GM19023 (cell line): ENCODE measurements around the gene F7.
"Not testable (repeated sequence)": the region's sequence is repeated elsewhere in the genome, so short reads cannot be mapped to it uniquely, and the experiment has no call there.

ENCODE experiments used
- ATAC-seq: cut with Tn5 transposase; IDR thresholded peaks from one replicate; pipeline ENCODE4 v1.9.1; 2021; ENCODE audit warnings: mild to moderate bottlenecking, moderate library complexity; ENCODE audit not compliant: unreplicated experiment

The F7 gene

GRCh38 chr13:113098162-113098732, 7.3 kb upstream of the F7 start:
- ATAC-seq: no peak

- no peak for ATAC-seq
These were observed 6.4 kb upstream of the F7 start for GRCh38 chr13:113099142-113099541.

DNA sequence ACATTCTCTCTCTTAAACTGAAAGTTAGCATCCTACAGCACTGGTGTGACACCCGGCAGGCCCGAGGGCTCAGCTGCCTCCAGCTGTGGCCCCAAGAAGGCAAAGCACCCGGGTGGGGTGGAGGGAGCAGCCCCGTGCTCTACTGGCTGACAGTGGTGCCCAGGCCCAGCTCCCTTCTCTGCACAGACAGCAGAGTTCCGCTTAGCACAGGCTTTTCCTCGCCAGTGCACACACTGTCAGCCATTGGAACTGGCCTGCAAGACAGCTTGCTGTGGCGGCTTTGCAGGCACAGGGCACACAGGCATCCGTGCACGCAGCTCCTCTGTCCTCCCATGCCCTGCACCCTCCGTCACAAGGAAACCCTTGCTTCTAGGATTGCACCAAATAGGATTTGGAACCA, 3.3 kb upstream of the F7 start:
- ATAC-seq: not testable (repeated sequence)

- no peak for ATAC-seq
These were observed 2.9 kb upstream of the F7 start for GRCh38 chr13:113102727-113103126.

DNA sequence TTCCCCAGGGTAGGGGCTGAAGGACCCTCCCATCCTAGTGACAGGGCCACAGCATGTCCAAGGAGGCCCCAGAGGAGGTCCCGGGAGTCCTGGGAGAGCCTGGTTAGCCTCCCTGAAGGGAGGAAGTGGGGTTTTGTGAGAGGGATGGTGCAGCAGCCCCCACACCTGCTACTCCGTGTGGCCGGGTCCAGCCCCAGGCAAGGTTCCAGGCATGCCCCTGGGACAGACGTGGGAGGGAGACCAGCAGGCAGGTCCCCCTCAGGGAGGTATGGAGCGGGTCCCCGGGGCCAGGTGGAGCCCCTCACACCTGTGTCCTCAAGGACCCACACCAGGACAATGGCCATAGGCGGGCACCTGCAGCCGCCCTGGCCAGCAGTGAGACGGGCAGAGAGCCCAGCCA, 1.9 kb upstream of the F7 start:
- no peak for ATAC-seq

DNA sequence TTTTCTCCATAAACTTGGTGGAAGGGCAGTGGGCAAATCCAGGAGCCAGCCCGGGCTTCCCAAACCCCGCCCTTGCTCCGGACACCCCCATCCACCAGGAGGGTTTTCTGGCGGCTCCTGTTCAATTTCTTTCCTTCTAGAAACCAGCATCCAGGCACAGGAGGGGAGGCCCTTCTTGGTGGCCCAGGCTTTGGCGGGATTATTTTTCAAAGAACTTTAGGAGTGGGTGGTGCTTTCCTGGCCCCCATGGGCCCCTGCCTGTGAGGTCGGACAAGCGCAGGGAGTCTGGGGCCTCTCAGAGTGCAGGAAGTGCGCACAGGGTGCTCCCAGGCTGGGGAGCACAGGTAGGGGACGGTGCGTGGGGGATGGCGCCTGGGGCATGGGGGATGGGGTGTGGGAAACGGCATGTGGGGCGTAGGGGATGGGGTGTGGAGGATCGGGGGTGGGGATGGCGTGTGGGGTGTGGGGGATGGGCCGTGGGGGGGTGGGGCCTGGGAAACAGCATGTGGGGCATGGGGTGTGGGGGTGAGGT, 396 bp downstream of the F7 start:
- ATAC-seq: no peak

DNA sequence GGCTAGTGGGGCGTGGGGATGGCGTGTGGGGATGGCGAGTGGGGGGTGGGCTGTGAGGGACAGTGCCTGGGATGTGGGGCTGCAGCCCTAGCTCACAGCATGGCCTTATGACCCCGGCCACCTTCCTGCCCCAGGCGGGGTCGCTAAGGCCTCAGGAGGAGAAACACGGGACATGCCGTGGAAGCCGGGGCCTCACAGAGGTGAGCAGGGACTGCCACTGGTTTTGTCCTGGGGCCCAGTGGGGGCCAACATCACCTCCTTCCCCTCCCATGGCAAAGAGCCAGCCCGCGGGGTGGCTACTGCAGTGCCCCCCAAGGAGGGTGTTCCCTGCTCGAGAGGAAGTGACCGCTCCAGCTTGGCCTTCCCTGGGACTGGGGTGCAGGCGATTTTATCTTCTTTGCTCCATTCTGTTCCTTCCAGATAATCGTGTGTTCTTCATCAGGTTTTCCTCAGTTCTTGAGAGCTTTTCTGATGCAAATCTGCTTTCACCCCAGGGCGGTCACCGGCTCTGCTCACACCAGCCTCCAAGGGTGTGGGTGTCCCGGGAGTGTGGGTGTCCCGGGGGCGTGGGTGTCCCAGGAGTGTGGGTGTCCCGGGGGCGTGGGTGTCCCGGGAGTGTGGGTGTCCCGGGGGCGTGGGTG, 1.2 kb downstream of the F7 start:
- ATAC-seq: no peak

GRCh38 chr13:113108521-113108920, 2.9 kb downstream of the F7 start:
- not testable (repeated sequence) for ATAC-seq

DNA sequence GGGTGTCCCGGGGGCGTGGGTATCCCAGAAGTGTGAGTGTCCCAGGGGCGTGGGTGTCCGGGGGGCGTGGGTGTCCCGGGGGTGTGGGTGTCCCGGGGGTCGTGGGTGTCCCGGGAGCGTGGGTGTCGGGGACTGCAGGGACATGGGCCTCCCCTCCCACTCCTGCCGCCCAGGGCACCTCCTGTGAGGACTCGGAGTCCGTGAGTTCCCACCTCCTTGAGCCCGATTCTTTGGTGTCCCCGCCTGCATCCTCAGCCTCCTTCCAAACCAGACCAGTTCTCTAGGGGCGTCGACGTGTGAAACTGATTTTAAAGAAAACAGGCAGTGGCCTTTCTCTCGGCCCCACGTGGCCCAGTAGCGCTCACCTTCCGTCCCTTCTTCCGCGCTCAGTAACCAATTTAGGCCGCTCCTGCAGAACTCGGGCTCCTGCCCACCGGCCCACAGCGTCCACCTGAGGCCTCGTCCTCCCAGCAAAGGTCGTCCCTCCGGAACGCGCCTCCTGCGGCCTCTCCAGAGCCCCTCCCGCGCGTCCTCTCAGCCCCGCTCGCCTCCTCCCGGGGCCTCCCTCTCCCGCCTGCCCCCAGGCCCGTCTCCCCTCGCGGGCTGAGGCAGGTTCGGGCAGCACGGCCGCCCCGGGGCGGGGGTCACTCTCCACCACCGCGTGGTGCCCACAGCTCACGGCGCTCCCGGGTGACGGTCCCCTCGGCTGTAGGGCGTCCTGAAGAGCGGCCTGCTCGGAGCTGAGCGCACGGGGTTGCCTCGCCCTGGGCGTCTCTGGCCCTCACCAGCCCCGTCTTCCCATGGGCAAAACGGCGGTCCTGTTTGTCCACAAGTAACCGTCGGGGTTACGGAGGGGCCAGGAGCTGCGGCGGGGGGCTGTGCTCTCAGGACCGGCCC, 3.8 kb downstream of the F7 start:
- no peak for ATAC-seq

DNA sequence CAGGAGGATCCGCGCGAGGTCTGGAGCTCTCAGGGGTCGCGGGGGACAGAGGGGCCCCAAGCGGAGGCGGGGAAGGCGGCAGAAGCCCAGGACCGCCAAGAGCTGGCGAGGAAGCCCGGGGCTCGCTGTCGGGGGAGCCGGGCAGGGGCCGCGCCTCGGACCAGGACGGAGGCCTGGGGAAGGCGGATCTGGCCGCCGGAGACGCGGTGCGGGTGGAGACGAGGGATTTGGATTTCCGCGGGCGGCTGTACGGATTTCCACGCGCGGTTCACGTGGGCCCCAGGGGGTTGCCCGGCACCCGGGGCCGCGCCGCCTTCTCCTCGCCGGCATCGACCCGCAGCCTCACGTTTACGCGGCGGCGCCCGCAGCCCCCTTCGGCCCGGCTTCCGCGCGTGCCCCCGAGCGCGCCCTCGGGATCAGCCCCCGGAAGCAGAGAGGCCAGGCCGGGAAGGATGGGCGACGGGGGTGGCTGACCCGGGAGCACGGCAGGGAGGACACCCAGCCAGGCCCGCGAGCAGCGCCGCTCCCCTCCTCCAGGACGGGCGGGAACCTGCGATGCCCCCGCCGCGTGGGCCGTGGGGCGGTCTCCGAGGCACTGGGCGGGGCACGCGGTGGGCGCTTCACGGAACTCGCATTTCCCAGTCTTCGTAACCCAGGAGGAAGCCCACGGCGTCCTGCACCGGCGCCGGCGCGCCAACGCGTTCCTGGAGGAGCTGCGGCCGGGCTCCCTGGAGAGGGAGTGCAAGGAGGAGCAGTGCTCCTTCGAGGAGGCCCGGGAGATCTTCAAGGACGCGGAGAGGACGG, 4.7 kb downstream of the F7 start:
- ATAC-seq: no peak

DNA sequence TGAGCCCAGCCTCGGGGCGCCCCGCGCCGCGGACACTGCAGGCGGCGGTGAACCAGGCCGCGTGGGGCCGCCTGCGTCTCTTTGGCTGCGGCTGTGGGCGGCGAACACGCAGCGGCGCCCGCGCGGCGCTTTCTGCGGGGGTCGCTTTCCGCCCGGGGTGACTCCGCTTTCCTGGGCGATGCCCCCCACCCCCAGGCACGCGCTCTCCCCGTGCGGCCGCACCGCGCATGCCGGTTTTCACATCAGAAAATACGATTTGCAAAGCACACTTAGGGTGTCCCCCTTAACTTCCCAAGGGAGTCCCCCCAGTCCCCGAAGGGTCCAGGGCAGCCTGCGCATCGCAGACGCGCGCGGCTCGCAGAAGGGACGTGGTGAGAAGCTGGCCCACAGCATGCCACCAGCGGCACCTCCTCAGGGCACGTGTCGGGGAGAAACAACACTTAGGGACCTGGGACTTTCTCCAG, 5.3 kb downstream of the F7 start:
- ATAC-seq: no peak

GRCh38 chr13:113111821-113112220, 6.2 kb downstream of the F7 start:
- ATAC-seq: not testable (repeated sequence)

- not testable (repeated sequence) for ATAC-seq
These were observed 6.9 kb downstream of the F7 start for GRCh38 chr13:113112475-113112874.

DNA sequence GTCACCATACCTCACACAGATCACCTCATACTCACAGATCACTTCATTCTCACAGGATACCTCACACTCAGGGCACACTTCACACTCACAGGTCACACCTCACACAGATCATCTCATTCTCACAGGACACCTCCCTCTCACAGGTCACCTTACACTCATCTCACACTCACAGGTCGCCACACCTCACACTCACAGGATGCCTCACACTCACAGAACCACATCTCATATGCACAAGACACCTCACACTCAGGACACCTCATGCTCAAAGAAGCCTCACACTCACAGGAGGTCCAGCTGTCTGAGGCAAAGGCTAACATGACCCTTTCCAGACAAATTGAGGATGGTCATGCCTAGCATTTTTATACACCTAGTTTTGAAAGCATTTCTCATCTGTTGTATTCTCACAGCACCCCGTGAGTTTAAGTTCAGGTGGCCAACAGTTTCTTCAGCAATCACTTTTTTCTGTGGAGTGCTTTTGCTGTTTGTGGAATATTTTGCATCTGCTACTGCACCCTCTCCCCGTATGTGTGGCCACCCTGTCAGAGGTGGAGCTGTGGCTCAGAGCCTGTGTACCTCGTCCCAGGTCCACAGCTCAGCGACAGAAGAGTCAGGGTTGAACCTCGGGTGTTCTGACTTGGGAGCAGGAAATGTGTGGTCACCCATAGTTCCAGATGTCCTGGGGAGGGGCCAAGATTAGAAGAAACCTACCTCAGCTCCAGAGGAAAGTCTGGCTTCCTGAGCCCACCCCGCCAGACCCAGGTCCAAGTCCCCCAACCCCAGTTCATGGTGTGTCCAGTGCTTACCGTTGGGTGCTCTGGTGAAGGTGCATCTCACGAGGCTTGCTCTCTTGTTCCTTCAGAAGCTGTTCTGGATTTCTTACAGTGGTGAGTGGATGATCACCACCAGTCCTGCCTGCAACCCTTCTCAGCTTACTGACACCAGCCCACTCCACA, 7.6 kb downstream of the F7 start:
- no peak for ATAC-seq

DNA sequence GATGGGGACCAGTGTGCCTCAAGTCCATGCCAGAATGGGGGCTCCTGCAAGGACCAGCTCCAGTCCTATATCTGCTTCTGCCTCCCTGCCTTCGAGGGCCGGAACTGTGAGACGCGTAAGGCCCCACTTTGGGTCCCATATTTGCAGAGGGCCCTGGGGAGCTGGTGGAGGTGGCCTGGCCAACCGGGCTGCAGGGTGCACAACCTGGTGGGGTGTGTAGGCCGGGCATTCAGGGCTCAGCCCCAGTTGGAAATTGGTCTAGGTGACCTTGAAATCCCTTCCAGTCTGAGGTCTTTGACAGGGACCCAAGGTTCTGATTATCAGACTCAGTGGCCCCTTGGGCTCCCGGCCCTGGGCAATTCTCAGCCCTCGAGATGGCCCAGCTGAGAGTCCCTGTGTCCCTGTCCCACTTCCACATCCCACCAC, 8.3 kb downstream of the F7 start:
- no peak for ATAC-seq

GRCh38 chr13:113114511-113115362, 9.1 kb downstream of the F7 start:
- ATAC-seq: no peak

DNA sequence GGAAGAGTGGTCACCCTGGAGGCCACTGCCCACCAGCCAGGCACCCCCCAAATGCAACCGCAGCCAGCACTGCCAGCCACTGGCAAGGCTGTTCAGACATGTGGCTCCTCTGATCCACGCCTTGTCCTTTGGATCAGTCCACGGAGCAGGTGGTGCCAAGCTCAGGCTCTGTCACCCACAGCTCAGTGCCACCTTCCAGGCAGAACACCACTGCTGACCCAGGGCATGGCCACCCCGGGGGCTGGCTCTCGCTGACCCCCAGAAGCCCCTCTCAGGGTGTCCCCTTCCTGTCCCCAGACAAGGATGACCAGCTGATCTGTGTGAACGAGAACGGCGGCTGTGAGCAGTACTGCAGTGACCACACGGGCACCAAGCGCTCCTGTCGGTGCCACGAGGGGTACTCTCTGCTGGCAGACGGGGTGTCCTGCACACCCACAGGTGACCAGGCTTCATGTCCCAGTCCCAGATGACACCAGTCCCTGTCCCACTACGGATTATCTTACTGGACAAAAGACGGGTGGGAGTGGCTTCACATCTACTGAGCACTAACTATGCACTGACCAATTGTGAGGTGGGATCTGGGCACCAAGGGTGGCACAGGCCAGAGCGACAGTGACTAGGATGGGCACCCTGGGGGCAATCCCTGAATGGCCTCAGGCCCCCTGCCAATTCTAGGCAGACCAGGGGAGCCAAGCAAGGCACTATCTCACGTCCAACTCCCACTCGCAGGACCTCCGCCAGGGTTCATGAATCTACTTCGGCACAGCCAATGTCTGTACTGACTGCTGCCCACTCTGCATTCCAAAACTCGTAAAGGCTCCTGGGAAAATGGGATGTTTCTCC, 10.0 kb downstream of the F7 start:
- no peak for ATAC-seq
